ENCODE data around the gene TFPI2. TPM values are rescaled to one million over a fixed set of nuclear protein-coding genes. Genes with fewer than 3 reads are reported as not detected.

Gene TFPI2
- total RNA-seq, 1 donor from 2014 or later: 8.7 TPM

- TF ChIP-seq, protein P1, sequence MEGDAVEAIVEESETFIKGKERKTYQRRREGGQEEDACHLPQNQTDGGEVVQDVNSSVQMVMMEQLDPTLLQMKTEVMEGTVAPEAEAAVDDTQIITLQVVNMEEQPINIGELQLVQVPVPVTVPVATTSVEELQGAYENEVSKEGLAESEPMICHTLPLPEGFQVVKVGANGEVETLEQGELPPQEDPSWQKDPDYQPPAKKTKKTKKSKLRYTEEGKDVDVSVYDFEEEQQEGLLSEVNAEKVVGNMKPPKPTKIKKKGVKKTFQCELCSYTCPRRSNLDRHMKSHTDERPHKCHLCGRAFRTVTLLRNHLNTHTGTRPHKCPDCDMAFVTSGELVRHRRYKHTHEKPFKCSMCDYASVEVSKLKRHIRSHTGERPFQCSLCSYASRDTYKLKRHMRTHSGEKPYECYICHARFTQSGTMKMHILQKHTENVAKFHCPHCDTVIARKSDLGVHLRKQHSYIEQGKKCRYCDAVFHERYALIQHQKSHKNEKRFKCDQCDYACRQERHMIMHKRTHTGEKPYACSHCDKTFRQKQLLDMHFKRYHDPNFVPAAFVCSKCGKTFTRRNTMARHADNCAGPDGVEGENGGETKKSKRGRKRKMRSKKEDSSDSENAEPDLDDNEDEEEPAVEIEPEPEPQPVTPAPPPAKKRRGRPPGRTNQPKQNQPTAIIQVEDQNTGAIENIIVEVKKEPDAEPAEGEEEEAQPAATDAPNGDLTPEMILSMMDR (IDR thresholded peaks at IDR 0.05; ENCODE audit: insufficient read depth, low read length, severe bottlenecking): no peak
- DNase-seq (ENCODE audit: low read depth) (no peak), FAIRE-seq (no peak)
- Histone ChIP-seq H3K27me3 (ENCODE audit: control insufficient read depth, insufficient read depth, low read length) (no peaks in the 10 kb centered on the region), H3K36me3 (ENCODE audit: control insufficient read depth, insufficient read depth, low read length) (no peaks in the 10 kb centered on the region), H3K4me3 (ENCODE audit: low read depth, low read length) (no peak overlapping the region)
These were observed 54.4 kb downstream of the TFPI2 start for GRCh38 chr7:93836116-93836515.

- no peak overlapping the region for H3K4me3 ChIP-seq (ENCODE audit: low read depth, low read length)
- TF ChIP-seq, protein P1 (IDR thresholded peaks at IDR 0.05; ENCODE audit: insufficient read depth, low read length, severe bottlenecking): no peak
- DNase-seq (ENCODE audit: low read depth): no peak
- no peaks in the 10 kb centered on the region for H3K27me3 ChIP-seq (ENCODE audit: control insufficient read depth, insufficient read depth, low read length)
- no peaks in the 10 kb centered on the region for H3K36me3 ChIP-seq (ENCODE audit: control insufficient read depth, insufficient read depth, low read length)
- FAIRE-seq: no peak
These were observed 54.9 kb downstream of the TFPI2 start for GRCh38 chr7:93835702-93836101.

Other genes with a start within 250 kb of the TFPI2 start
- not detected in 2 replicates for gene GNGT1, start 15.8 kb upstream of the TFPI2 start, total RNA-seq
- 0.26 and 0.38 TPM in 2 replicates for gene GNG11, start 31.0 kb upstream of the TFPI2 start, total RNA-seq
- 32.4 and 40.8 TPM in 2 replicates for gene BET1, start 113.6 kb upstream of the TFPI2 start, total RNA-seq

All from bronchial epithelial cell (primary cell).